Spleen (tissue), 7 donors: ENCODE measurements around the gene CCDC197.

Experiments used
- CTCF ChIP-seq, 11 experiments: fragments of 200-600 bp in 7 of 11; fragments of 450-650 bp in 4 of 11; sonication (generic) in 4 of 11; IDR thresholded peaks in 8 of 11; conservative IDR thresholded peaks in 3 of 11; 1 replicate in 7 of 11; 2 replicates in 4 of 11; pipeline versions ENCODE4 v1.4.0 to v1.8.0; 2016 to 2021; ENCODE audit warnings: antibody characterized with exemption in 11 of 11, inconsistent platforms in 4 of 11, mild to moderate bottlenecking in 1 of 11
- POLR2A ChIP-seq, 3 donors: fragments of 450-650 bp; IDR thresholded peaks; one replicate each; pipeline ENCODE4 v1.5.1; 2017; ENCODE audit warnings: antibody characterized with exemption in 3 of 3, mild to moderate bottlenecking in 1 of 3
- donor health status: DM: no; HTN: no; CAD: no; lungs with moderate emphysema.
- donor health status: DM: no; HTN: no; CAD: no.
- donor health status: DM: no; HTN: no; CAD: no.

DNA sequence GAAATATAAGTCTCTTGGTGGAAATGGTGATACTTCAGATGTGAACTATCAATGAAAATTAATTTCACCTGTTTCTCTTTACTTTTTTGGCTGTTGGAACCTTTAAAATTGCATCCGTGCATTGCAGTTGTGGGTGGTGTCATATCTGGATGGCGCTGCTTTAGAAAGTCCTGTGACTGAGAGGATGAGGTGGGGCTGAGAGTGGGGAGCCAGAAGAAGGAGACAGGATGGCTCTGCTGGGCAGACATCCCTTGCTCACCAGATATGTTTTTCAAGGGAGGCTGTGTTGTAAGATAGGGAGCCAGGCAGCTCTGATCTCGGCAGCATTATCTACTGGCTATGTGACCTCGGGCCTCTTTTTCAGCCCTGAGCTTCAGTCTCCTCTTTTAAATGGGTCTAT, 33.4 kb upstream of the CCDC197 start:
- TF ChIP-seq CTCF (IDR thresholded peaks at IDR 0.05 in 8 of 11, conservative IDR thresholded peaks at IDR 0.05 in 3 of 11) (no peak), POLR2A (IDR thresholded peaks at IDR 0.05) (no peak)
